GM12892 (cell line): ENCODE data around the gene ASMTL.

ENCODE experiments used
- POLR2A ChIP-seq: IDR thresholded peaks from 2 replicates; pipeline ENCODE4 v1.6.1; 2011; ENCODE audit warnings: low read depth, low read length, control low read depth
- POLR2AphosphoS5 ChIP-seq: IDR thresholded peaks from 2 replicates; pipeline ENCODE4 v1.6.1; 2011; ENCODE audit warnings: low read depth, low read length, control low read depth
- TAF1 ChIP-seq: IDR thresholded peaks from 2 replicates; pipeline ENCODE4 v1.6.1; 2011; ENCODE audit warnings: low read depth, mild to moderate bottlenecking, control low read depth, low read length, borderline replicate concordance

- TF ChIP-seq POLR2AphosphoS5 (no peak), POLR2A (no peak), TAF1 (no peak)
Observed at GRCh38 chrX:1361910-1362309, 90.8 kb downstream of the ASMTL start.
